HG03469 (cell line): Measurements from ENCODE around the gene MTHFD1L.
"Not testable (repeated sequence)": the region's sequence is repeated elsewhere in the genome, so short reads cannot be mapped to it uniquely, and the experiment has no call there.

Experiments
- ATAC-seq: cut with Tn5 transposase; IDR thresholded peaks from one replicate; pipeline ENCODE4 v1.9.1; 2021; ENCODE audit warnings: mild to moderate bottlenecking, moderate library complexity, moderate number of reproducible peaks; ENCODE audit not compliant: unreplicated experiment

MTHFD1L gene

DNA sequence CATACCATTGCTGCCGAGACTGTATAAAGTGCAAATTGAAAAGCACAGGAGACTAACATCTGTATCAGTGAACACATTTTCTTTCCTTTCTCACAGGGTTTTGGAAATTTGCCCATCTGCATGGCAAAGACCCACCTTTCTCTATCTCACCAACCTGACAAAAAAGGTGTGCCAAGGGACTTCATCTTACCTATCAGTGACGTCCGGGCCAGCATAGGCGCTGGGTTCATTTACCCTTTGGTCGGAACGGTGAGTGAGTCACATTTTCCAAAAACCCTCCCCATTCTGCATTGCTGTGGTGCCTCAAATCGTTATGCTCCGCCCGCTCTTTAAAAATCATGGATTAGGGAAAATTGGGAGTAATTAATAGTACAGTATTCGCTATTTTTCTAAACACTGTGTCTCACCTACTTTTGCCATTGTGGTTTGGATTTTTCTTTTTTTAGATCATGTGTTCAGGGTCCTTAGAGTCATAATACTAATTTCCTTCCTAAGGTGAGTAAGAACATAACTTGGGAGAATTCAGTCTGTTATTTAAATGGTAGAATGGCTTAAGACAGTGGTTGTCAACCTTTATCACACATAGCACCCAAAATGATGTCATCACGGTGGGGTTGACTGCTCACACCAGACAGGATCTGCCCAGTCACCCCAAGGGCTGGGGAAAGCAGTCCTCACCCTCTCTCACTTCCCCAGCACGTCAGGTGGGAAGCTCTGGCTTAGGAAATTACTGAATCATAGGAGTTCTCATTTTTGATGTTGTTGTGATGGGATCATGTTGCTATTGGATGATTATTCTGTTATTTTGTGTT is 171.6 kb downstream of the MTHFD1L start:
- no peak for ATAC-seq

DNA sequence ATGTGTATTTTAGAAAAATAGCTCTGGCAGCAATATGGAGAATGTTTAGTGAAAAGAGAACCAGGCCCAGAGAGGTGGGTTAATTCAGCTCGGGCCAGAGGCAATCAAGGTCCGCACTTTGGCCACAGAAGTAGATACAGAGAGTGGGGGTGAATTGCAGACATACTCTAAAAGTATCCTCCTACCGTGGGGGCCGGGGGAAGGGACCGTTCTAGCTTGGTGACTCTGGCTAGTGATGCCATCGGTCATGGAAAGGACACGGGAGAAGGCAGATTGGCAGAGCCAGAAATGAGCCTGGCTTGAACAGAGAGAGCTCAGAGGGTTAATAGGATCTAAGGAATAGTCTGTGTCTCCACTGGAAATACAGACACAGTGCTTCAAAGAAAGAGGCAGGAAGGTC is 173.1 kb downstream of the MTHFD1L start:
- ATAC-seq = no peak

DNA sequence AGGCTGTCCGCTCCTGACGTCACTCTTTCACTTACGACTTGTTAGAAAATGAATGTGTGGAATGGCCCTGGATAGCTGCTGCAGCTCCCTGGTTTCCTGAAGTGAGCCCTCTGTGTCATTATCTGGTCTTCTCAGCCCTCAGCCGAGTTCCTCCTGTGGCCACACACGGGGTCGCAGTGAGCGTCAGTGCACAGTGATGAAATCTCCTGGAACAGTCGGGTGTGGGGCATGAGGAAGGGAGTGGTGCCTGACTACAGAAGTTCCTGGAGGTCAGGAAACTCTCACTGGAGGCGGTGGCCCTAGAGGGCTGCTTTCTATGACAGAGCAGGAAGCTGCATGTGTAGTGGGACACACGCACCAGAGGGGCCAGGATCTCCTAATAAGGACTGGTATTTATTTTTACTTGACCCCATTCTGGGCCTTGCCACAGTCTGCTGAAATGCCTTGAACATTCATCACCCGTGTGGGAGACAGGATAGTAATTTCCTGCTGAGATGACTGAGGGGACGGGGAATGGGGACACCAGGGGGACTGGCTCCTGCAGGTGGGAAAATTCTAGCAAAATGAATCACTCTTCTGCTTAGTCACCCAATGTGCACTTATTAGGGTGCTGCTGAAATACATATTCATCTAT is 175.5 kb downstream of the MTHFD1L start:
- ATAC-seq = not testable (repeated sequence)

DNA sequence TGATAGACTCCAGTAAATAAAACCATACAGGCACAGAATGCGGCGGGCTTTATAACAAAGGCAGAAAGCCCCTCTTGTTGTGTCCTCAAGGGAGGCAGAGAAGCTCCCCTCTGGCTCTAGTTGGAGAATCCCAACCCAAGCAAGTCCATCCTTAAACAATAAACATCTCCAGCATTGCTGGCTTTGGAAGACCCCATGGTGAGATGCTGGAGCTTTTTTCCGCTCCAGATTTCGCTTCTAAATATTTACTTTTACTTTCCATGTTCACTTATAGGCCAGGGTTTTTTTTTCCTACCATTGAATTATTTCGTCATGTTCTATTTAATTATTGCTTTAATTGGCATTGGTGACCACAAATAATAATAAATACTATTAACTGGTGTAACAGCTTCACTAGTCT is 176.2 kb downstream of the MTHFD1L start:
- ATAC-seq = no peak

DNA sequence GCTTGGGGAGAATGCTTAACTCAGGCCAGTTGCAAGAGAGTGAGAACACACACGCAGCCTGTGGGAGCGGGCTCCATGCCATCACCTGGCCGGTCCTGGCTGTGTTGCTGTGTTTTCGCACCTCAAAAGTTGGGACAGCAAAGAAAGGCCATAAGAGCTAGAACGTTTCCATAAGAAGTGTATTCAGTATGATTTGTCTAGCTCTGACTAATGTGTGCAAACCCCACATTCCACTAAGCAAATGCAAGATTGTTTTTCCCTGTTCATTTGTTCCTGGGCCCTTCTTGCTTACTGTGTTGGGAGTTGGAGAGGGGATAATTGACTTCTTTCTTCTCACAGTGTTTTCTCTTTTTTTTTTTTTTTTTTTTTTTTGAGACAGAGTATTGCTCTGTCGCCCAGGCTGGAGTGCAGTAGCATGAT is 177.4 kb downstream of the MTHFD1L start:
- ATAC-seq = not testable (repeated sequence)

DNA sequence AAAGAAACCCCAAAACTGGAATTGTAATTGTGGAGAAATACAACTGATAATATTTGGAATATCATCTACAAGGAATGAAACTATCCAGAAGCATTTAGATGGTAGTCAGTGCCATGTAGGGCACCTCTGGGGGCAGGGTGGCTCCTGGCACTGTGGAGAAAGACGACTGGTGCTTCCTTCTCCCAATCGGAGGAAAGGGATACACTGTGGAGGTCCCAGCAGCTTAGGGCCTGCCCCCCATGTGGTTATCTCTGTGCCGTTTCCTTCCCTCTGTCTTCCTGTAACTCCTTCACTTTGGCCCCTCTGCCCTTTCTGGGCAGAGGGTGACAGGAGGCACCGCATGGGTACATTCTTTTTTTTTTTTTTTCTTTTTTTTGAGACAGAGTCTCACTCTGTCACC is 178.4 kb downstream of the MTHFD1L start:
- ATAC-seq = no peak

DNA sequence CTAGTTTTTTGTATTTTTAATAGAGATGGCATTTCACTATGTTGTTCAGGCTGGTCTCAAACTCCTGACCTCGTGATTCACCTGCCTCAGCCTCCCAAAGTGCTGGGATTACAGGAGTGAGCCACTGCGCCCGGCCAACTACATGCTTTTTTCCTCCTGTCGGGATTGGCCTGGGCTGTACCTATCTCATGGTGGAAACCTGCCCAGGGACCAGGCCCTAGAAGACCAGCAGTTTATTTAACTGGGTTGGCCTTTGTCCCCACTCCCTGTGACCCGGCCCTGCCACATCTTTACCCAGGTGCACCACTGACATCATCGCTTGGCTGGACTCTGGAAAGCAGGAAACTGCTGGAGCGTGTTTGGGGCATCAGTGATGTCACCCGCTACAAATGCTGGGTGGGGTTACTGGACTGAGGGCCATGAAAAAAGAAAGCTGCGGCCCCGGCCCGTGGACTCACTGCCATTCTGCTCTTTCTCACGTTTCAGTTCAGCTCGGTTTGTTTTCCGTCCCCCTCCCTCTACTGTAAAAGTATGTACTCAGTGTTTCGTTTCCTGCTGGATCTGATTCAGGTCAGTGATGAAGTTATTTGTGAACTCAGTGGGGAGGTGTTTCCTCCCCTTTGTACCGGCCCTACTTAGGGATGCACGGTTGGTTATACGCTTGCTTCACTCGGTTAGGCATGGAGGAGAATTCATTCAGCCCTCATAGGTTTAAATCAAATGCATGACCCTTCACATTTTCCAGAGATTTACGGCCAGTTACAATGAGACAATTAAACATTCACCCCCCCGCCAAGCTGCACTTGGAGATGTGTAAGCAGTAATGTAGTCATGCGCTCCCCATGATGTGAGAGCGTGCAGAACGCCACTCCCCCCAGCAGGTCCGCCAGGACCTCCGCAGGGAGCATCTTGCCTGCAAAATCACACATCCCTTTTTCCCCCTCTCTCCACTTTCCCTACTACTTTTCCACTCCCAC is 179.3 kb downstream of the MTHFD1L start:
- no peak for ATAC-seq

DNA sequence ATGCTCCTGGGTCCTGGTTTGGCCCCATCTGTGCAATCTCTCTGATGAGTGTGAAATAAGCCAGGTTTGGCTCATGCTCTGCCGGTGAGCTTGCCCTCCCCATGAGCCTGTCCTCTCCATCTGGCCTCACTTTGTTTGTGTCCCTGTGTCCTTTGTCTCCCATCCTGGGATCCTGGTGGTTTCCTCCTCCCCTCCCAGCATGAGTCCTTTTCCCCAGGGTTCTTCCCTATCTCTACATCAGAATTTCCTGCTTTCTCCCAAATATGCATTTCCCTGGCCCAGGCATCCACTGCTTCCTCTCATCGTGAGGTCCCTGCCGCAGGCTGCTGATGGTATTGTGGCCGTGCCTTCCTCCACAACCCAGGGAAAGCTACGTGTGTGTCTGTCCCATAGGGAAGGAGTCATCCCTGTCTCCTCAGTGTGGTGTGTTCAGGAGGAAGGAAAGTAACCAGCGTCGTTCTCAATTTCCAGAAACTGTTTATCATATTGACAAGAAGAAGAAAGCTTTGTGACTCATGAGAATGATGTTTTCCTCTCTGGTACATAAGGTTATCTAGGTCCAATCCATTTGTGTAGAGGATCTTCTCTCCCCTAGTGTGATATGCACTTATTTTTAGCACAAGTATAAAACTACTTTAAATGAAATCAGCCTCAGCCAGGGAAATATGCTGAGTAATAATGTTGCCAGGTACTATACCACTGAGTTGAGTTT is 180.2 kb downstream of the MTHFD1L start:
- not testable (repeated sequence) for ATAC-seq

DNA sequence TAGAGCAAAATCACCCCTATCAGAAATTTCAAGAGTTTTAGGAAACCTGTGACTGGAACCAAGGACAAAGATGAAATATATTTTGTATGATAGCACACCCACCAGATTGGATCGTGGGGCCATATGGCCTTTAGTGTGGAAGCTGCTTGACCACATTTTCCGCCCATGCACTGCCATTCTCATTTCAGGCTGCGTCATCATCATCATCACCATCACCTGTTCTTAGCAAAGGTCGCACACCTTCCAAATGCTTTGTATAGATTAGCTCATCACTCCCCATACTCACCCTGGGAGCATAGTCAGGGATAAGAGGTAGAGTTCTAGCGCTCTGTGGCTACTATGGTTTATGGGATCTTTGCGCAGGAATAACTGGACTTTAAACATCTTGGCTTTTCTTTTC is 185.7 kb downstream of the MTHFD1L start:
- no peak for ATAC-seq

DNA sequence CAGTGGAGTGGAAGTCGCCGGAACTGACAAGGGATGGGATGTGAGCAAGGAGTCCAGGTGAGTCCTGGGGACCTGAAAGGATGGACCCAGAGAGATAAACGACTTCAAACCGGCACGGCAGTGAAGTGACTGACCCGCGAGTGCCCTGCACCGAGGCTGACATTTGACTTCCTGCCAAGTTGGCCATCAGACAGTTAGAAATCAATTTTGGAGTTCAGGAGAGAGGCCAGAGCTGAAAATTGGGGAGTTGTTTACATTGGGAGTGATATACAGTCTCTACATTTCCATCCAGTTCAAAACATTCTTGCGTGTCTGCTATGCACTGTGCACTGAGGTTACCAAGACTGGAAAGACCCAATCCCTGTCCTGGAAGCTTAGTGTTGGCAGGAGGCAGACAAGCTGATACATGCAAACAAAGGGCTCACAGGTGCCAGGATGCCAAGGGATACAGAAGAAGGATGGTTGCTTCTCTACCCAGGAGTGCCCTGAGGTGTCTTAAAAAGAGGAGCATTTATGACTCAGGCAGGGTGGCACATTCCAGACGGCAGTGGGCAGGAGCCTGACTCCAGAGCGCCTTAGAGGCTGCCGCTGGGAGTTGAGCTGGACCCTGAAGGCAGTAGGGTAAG is 186.6 kb downstream of the MTHFD1L start:
- ATAC-seq = no peak

DNA sequence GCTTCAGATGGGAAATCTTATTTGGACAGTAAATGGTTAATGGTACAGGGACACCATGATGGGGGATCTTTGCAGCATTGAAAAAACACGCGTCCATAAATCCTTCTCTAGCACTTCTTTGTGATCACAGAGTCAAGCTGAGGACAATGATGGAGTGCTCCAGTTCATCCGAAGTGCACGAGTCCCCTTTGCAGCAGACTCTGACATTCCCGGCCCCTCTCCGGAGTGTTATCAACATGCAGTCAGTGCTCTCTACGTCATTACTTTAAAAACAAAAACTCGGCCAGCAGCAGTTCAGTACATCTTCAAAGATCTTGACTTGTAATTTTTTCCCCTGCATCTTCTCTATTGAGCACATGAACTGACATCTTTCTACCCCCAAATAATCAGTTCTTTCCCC is 188.8 kb downstream of the MTHFD1L start:
- no peak for ATAC-seq

DNA sequence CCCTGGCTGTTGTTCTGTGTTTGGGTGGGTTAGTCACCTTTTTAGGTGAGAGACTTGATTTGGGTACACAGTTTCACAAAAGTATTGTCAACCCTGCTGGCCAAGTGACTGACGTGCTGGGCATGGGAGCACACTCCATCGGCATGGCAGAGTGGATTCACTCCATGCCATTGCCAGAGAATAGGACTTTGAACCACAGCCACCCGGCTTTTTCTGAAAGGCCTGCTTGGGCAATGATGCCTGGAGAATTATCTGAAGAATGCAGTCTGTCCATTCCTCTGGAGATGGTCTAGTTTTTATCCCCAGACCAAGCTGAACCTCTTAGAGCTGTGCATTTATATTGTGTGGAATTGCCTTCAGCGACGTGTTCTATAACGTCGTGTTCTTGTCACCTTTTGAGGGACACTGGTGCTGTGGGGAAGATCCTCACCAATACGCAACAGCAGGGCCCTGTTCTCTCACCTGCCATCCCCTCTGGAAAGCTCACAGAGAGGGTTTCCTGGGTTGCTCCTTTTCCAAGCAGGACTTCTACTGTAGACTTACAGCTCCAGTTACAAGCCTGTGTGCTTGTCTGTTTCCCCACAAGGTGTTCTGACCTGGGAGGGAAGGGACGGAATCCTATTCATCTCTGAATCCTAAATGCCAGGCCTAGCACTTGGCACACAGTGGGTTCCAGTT is 190.9 kb downstream of the MTHFD1L start:
- ATAC-seq = no peak

DNA sequence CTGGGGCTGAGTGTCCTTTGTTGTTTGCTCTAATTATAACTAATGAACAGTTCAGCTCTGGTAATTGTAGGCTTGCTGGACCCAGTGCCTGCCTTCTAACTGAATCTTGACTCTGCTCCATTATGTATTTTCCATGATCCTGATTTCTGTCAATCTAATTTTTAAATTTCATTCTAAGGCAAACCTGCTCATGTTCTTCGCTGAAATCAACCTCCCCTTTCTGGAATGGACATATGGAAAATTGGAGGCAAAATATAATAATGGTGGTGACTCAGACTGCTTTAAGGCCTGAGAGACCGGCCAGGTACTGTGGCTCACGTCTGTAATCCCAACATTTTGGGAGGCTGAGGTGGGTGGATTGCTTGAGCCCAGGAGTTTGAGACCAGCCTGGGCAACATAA is 191.6 kb downstream of the MTHFD1L start:
- ATAC-seq = no peak

DNA sequence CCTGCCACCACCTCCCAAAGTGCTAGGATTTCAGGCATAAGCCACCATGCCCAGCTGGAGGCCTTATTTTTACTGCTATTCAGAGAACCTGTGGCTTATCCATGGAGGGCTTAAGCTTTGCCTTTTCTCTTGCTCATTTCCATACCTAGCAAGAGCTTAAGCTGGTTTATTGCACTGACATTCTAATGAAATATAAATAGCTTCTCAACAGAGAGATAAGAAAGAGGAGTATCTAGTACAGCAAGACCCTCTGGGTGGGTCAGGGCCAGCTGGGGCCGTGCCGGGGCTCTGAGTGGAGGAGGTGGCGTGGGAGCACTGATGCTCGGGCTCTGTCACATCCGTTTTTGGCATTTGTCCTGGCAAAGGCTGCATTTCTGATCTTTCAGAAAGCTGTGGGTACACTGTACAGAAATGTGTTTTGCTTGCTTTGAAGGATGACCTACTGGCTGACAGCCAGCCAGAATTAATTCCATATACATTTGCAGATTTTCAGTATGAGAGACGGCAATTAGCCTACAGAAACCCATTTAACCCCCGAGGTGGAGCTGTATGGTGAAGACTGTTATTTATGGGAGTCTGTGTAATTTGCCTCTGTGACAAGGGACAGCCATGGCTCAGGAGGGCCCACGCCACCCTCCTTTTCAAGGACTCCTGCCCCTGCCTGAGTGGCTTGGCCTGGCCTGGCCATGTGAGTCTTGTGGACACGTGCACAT is 192.7 kb downstream of the MTHFD1L start:
- no peak for ATAC-seq

DNA sequence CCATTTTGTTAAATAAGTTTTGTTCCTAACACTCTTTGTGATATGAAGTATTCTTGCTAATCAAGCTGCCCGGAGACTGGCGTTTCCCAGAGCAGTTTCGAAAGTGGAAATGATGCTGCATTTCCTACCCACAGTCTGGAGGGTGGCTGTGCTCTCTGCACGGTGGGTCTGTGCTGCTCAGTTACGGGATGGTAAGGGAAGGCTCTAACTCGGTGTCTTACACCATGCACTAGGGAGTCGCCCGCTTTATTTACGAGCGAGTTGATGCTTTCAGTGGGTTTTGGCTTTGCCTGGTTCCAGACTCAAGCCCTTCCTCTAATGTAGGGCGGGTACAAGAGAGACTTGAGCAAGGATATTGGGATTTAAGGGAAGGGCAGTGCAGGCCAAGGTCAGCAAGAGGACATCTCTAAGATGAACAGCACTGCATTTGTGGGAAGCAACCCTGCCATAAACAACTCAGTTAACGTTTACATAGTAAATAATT is 194.2 kb downstream of the MTHFD1L start:
- no peak for ATAC-seq

DNA sequence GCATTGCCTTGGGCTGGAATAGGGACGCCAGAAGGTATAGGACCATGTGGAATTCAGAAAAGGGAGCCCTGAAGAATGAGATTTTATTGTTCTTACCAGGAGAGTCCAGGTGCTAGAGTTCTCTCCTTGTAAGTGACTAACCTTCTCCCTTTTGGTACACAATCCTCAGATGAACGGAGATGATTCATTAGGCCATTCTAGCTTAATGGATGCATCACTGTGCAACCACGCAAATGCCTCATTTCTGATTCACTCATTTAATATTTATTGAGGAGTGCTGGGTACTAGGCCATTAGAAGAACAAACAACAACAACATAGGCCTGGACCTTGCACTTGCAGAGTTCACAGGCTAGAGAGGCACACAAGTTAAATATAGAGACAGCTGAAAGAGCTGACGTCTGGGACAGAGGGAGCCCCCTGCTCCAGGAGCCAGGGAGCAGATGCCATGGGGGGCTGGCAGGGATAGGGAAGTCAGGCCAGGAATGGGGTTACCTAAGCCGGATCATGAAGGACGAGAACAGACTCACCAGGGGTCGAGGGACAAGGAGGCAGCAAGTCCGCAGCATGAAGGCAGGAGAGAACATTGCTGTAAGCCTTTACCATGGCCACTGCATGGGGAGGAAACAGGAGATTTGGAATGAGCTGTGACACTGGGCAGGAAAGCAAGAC is 194.7 kb downstream of the MTHFD1L start:
- no peak for ATAC-seq

DNA sequence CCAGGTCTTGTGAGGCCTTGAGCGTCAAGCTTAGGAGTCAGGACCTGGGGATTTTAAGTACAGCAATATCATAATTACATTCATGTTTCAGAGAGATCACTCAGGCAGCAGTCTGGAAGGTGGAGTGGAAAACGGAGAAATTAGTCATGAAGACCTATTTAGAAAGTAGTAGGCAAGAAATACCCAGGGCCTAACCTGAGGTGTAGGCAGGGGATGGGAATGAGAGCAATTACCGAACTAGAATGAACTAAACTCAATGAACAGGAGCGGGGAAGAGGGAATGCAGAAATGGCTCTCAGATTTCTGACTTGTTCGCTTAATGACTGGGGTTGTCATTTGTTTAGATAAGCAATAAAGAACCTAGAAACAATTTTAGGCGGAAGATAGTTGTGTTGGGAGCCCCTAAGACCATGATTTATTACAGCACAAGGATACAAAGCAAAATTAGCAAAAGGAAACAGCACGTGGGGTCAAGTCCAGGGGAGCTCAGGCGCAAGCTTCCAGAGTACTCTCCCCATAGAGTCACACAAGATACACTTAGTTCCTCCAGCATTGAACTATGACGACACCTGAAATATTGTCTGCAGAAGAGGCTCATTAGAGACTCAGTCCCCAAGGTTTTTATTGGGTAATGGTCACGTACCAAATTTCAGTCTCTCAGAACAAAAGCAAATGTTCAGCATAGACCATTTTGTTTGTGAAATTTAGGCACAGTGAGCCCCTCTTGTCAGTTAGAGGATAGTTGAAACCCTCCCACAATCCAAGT is 195.4 kb downstream of the MTHFD1L start:
- no peak for ATAC-seq

DNA sequence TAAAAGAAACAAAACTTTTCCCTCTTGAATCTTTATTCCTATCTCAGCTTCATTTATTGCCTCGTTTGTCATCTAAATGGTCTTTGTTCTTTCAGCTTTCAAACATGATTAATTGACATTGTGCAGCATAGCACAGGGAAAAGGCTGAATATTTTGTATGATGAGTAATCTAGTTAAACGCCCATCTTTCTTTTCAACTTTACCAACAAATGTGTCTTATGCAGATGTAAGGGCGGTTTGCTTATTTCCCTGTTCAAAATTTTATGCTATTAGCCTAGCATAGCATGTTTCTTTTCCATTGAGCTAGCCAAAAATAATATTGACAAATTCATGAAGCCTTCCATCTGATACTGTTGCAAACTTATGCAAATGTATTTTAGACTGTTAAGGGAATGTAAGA is 197.8 kb downstream of the MTHFD1L start:
- ATAC-seq = no peak
